ENCODE measurements around the gene IRF4. TPM values are rescaled to one million over a fixed set of nuclear protein-coding genes. Genes with fewer than 3 reads are reported as not detected.

IRF4 gene
- total and polyA plus RNA-seq, 2 donors (not counting 1 experiment from before 2014, with no cell fraction given), result 75.7 to 142 TPM

DNA sequence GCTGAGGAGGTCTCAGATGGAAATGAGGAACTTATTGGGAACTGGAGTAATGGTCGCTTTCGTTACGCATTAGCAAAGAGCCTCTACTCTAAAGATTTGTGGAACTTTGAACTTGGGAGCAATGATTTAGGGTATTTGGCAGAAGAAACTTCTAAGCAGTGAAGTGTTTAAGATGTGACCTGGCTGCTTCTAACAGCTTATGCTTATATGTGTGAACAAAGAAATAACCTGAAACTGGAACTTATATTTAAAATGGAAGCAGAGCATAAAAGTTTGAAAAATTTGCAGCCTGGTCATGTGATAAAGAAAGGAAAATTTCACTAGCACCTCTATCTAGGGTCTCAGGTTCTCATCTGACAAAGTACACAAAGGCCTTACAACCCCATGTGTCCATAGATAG lies 23.5 kb downstream of the IRF4 start:
- DNase-seq, result no peak
- POLR2A ChIA-PET, result no interaction called here
- WGBS (ENCODE audit: insufficient coverage), result no CpG with 5 or more reads among the region's 3 CpGs

DNA sequence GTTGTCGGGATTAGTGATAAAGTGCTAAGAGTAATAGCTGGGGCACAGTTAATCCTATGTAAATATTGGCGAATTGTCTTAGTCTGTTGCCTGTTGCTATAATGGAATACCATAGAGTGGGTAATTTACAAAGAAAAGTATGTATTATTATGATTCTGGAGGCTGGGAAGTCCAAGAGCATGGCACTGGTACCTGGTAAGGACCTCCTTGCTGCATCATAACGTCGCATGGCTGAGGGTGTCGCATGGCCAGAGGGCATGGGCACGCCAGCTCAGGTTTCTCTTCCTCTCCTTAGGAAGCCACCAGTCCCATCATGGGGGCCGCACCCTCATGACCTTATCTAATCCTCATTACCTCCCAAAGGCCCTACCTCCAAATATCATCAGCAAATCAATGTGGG lies 29.7 kb downstream of the IRF4 start:
- H4K20me1 ChIP-seq (ENCODE audit: control insufficient read depth, insufficient read depth, low read length, poor library complexity, severe bottlenecking), result no peaks in the 10 kb centered on the region
- no peaks in the 10 kb centered on the region for H3K27me3 ChIP-seq (replicated peaks in 1 of 4; ENCODE audit: control extremely low read depth in 1 of 4, control insufficient read depth in 3 of 4, insufficient read depth in 4 of 4, low read length in 3 of 4)
- intact Hi-C loops (cut with micrococcal nuclease), result no loop called here
- no peak overlapping the region for H3K9ac ChIP-seq (ENCODE audit: low read length)
- H3K9me3 ChIP-seq (ENCODE audit: control extremely low read depth in 1 of 3, control insufficient read depth in 2 of 3, insufficient read depth in 1 of 3, low read length in 2 of 3), result peaks cover 0 to 22% (median 15%) of the 10 kb centered on the region in 3 donors
- peaks cover 0 to 1% of the 10 kb centered on the region in 2 experiments for H3K36me3 ChIP-seq (replicated peaks in 1 of 2; ENCODE audit: control extremely low read depth in 1 of 2, control insufficient read depth in 1 of 2, extremely low read depth in 1 of 2, insufficient read depth in 2 of 2, low read length in 1 of 2)
- Mint-ChIP-seq H3K4me3 (no peak overlapping the region), H3K4me1 (peaks cover 9% of the 10 kb centered on the region), H3K9me3 (ENCODE audit: insufficient read depth) (peaks cover 6% of the 10 kb centered on the region), H3K27me3 (no peaks in the 10 kb centered on the region), H3K27ac (no peak overlapping the region)
- DNase-seq (no peak), ATAC-seq (ENCODE audit: low read depth) (no peak)
- H3K4me2 ChIP-seq (replicated peaks; ENCODE audit: low read depth, low read length, poor library complexity, severe bottlenecking), result no peak overlapping the region
- ChIA-PET CTCF (no interaction called here), POLR2A (no interaction called here)
- H3K27ac ChIP-seq (ENCODE audit: low read length in 2 of 2), result no peak overlapping the region
- H2AFZ ChIP-seq (ENCODE audit: insufficient read depth, low read depth, low read length, poor library complexity, severe bottlenecking), result no peak overlapping the region
- no peaks in the 10 kb centered on the region for H3K79me2 ChIP-seq (ENCODE audit: control insufficient read depth, insufficient read depth, low read length)
- H3K4me1 ChIP-seq (ENCODE audit: control insufficient read depth in 2 of 2, insufficient read depth in 2 of 2, low read length in 2 of 2), result peaks cover 0 to 3% of the 10 kb centered on the region in 2 donors
- 98% methylated on average over 6 of the region's 7 CpGs for WGBS (ENCODE audit: insufficient coverage)
- TF ChIP-seq EZH2 (IDR thresholded peaks at IDR 0.05; ENCODE audit: borderline replicate concordance, insufficient read depth, low read depth, low read length, poor library complexity, severe bottlenecking), result no peak
- TF ChIP-seq CTCF (IDR thresholded peaks at IDR 0.05), result no peak
- no peak overlapping the region for H3K4me3 ChIP-seq (ENCODE audit: control extremely low read depth in 1 of 5, extremely low read depth in 1 of 5, insufficient read depth in 1 of 5, low read depth in 2 of 5, low read length in 4 of 5)

More for the DNA sequence above, 23.5 kb downstream of the IRF4 start:
- H3K27ac ChIP-seq (ENCODE audit: low read length in 2 of 2), result peak overlapping the region in 1 of 2 donors; percentile 41
- H3K27ac Mint-ChIP-seq, result no peak overlapping the region
- ATAC-seq (ENCODE audit: low read depth), result no peak
- H3K4me1 Mint-ChIP-seq, result peaks cover 3% of the 10 kb centered on the region
- no peak overlapping the region for H2AFZ ChIP-seq (ENCODE audit: insufficient read depth, low read depth, low read length, poor library complexity, severe bottlenecking)
- no peaks in the 10 kb centered on the region for H3K79me2 ChIP-seq (ENCODE audit: control insufficient read depth, insufficient read depth, low read length)
- H3K9me3 ChIP-seq (ENCODE audit: control extremely low read depth in 1 of 3, control insufficient read depth in 2 of 3, insufficient read depth in 1 of 3, low read length in 2 of 3), result peaks cover 7 to 27% (median 12%) of the 10 kb centered on the region in 3 donors
- H3K9me3 Mint-ChIP-seq (ENCODE audit: insufficient read depth), result peaks cover 19% of the 10 kb centered on the region
- TF ChIP-seq CTCF (IDR thresholded peaks at IDR 0.05) (no peak), EZH2 (IDR thresholded peaks at IDR 0.05; ENCODE audit: borderline replicate concordance, insufficient read depth, low read depth, low read length, poor library complexity, severe bottlenecking) (no peak)
- H3K27me3 ChIP-seq (replicated peaks in 1 of 4; ENCODE audit: control extremely low read depth in 1 of 4, control insufficient read depth in 3 of 4, insufficient read depth in 4 of 4, low read length in 3 of 4), result no peaks in the 10 kb centered on the region
- H3K27me3 Mint-ChIP-seq, result no peaks in the 10 kb centered on the region
- intact Hi-C loops (cut with micrococcal nuclease), result no loop called here
- H3K4me1 ChIP-seq (ENCODE audit: control insufficient read depth in 2 of 2, insufficient read depth in 2 of 2, low read length in 2 of 2), result no peaks in the 10 kb centered on the region
- peaks cover 10% of the 10 kb centered on the region for H4K20me1 ChIP-seq (ENCODE audit: control insufficient read depth, insufficient read depth, low read length, poor library complexity, severe bottlenecking)
- no peak overlapping the region for H3K4me3 Mint-ChIP-seq
- no peak overlapping the region for H3K4me3 ChIP-seq (ENCODE audit: control extremely low read depth in 1 of 5, extremely low read depth in 1 of 5, insufficient read depth in 1 of 5, low read depth in 2 of 5, low read length in 4 of 5)
- peaks cover 10 to 20% of the 10 kb centered on the region in 2 experiments for H3K36me3 ChIP-seq (replicated peaks in 1 of 2; ENCODE audit: control extremely low read depth in 1 of 2, control insufficient read depth in 1 of 2, extremely low read depth in 1 of 2, insufficient read depth in 2 of 2, low read length in 1 of 2)
- H3K9ac ChIP-seq (ENCODE audit: low read length), result no peak overlapping the region
- CTCF ChIA-PET, result no interaction called here
- no peak overlapping the region for H3K4me2 ChIP-seq (replicated peaks; ENCODE audit: low read depth, low read length, poor library complexity, severe bottlenecking)

Data from B cell (primary cell).